ENCODE data around the gene ORC5. TPM values are rescaled to one million over a fixed set of nuclear protein-coding genes. Genes with fewer than 3 reads are reported as not detected.

ORC5 gene
- total and polyA plus RNA-seq, 2 donors (not counting 1 experiment from before 2014, with no cell fraction given): 12.1 to 18.8 TPM

DNA sequence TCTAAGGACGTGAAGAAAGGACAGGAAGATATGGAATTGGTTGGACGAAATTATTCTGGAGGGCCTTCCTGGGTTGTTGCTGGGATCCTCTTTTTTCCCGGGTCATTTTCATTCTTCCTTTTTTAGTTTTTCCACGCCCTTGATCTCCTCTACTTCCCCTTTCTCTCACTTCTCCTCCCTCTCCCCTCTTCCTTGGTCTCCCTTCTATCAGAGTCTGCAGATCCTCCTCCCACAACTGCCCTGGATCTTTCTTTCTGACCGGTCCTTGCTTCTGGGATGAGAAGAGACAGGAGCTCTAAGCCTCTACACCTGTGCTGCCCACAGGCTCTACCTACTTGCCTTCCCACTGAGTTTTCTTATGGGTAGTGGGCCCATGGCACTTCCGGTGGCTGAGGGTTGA, 114.7 kb downstream of the ORC5 start:
- H3K4me3 ChIP-seq (replicated peaks in 1 of 4; ENCODE audit: control extremely low read depth in 1 of 4, insufficient read depth in 1 of 4, low read depth in 3 of 4, low read length in 4 of 4): no peak overlapping the region
- H3K79me2 ChIP-seq (ENCODE audit: control insufficient read depth, insufficient read depth, low read length): no peaks in the 10 kb centered on the region
- H3K36me3 ChIP-seq (ENCODE audit: control insufficient read depth, insufficient read depth, low read length): no peaks in the 10 kb centered on the region
- no peaks in the 10 kb centered on the region for H3K27me3 ChIP-seq (ENCODE audit: control insufficient read depth, insufficient read depth, low read length)
- H4K20me1 ChIP-seq (ENCODE audit: control insufficient read depth, extremely low read depth, insufficient read depth, low read length): no peaks in the 10 kb centered on the region
- TF ChIP-seq EZH2 (IDR thresholded peaks at IDR 0.05; ENCODE audit: low read length, missing control alignments): no peak
- TF ChIP-seq, protein P1, sequence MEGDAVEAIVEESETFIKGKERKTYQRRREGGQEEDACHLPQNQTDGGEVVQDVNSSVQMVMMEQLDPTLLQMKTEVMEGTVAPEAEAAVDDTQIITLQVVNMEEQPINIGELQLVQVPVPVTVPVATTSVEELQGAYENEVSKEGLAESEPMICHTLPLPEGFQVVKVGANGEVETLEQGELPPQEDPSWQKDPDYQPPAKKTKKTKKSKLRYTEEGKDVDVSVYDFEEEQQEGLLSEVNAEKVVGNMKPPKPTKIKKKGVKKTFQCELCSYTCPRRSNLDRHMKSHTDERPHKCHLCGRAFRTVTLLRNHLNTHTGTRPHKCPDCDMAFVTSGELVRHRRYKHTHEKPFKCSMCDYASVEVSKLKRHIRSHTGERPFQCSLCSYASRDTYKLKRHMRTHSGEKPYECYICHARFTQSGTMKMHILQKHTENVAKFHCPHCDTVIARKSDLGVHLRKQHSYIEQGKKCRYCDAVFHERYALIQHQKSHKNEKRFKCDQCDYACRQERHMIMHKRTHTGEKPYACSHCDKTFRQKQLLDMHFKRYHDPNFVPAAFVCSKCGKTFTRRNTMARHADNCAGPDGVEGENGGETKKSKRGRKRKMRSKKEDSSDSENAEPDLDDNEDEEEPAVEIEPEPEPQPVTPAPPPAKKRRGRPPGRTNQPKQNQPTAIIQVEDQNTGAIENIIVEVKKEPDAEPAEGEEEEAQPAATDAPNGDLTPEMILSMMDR (conservative IDR thresholded peaks at IDR 0.05 in 1 of 2, IDR thresholded peaks at IDR 0.05 in 1 of 2; ENCODE audit: low read depth in 1 of 2, low read length in 2 of 2): no peak
- H2AFZ ChIP-seq (ENCODE audit: low read length): no peak overlapping the region
- H3K4me1 ChIP-seq (ENCODE audit: control insufficient read depth, extremely low read depth, insufficient read depth, low read length): no peaks in the 10 kb centered on the region
- no peak overlapping the region for H3K4me2 ChIP-seq (ENCODE audit: extremely low read depth, insufficient read depth, low read length)
- no peak for DNase-seq (ENCODE audit: low read depth in 2 of 2)
- H3K9me3 ChIP-seq (ENCODE audit: control insufficient read depth, insufficient read depth, low read depth, low read length): no peaks in the 10 kb centered on the region
- no peak overlapping the region for H3K27ac ChIP-seq (ENCODE audit: insufficient read depth, low read length)
- H3K9ac ChIP-seq (ENCODE audit: insufficient read depth, low read length): no peak overlapping the region

DNA sequence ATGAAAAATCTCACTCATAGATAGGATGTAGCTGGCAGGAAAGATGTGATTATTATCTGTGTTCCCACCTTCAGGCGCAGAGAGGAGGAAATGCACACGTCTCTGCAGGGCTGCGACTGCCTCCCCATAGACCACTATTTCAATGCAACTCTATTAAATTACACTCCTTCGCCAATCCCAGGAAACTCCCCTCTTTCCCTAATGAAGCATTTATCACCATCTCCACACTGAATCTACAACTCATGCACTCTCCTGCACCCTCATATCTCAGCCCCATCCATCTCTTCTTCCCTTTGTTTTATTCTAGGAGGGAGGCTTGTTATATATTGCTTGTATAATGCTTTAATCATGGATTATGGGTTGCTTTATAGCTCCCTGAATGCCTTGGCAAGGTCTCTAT, 116.6 kb downstream of the ORC5 start:
- TF ChIP-seq, protein P1 (conservative IDR thresholded peaks at IDR 0.05 in 1 of 2, IDR thresholded peaks at IDR 0.05 in 1 of 2; ENCODE audit: low read depth in 1 of 2, low read length in 2 of 2): no peak
- no peak for TF ChIP-seq EZH2 (IDR thresholded peaks at IDR 0.05; ENCODE audit: low read length, missing control alignments)
- Histone ChIP-seq H3K9ac (ENCODE audit: insufficient read depth, low read length) (no peak overlapping the region), H3K4me2 (ENCODE audit: extremely low read depth, insufficient read depth, low read length) (no peak overlapping the region), H3K36me3 (ENCODE audit: control insufficient read depth, insufficient read depth, low read length) (no peaks in the 10 kb centered on the region), H3K9me3 (ENCODE audit: control insufficient read depth, insufficient read depth, low read depth, low read length) (no peaks in the 10 kb centered on the region), H3K27me3 (ENCODE audit: control insufficient read depth, insufficient read depth, low read length) (no peaks in the 10 kb centered on the region), H2AFZ (ENCODE audit: low read length) (no peak overlapping the region), H3K4me1 (ENCODE audit: control insufficient read depth, extremely low read depth, insufficient read depth, low read length) (no peaks in the 10 kb centered on the region), H4K20me1 (ENCODE audit: control insufficient read depth, extremely low read depth, insufficient read depth, low read length) (no peaks in the 10 kb centered on the region), H3K4me3 (replicated peaks in 1 of 4; ENCODE audit: control extremely low read depth in 1 of 4, insufficient read depth in 1 of 4, low read depth in 3 of 4, low read length in 4 of 4) (no peak overlapping the region), H3K79me2 (ENCODE audit: control insufficient read depth, insufficient read depth, low read length) (no peaks in the 10 kb centered on the region), H3K27ac (ENCODE audit: insufficient read depth, low read length) (no peak overlapping the region)
- no peak for DNase-seq (ENCODE audit: low read depth in 2 of 2)

DNA sequence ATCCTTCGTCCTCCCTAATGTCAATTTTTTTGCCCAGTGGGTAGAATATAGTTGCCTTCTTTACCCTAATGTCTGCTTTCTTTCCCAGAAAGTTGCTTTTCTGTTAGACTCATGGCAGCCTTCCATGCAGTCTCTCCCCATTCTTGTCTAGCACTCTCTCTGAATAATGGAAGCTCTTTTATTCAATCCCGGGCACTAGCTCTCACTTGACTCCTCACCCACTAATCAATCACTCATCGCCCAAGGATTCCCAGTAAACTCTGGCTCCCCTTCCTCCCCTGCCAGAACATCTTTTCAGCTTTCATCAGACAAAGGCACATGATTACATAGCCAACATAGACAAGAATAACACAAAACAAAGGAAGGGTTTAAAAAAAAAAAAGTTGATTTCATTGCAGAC, 118.2 kb downstream of the ORC5 start:
- Histone ChIP-seq H3K36me3 (ENCODE audit: control insufficient read depth, insufficient read depth, low read length) (no peaks in the 10 kb centered on the region), H3K9ac (ENCODE audit: insufficient read depth, low read length) (no peak overlapping the region), H4K20me1 (ENCODE audit: control insufficient read depth, extremely low read depth, insufficient read depth, low read length) (no peaks in the 10 kb centered on the region), H3K27me3 (ENCODE audit: control insufficient read depth, insufficient read depth, low read length) (no peaks in the 10 kb centered on the region), H3K9me3 (ENCODE audit: control insufficient read depth, insufficient read depth, low read depth, low read length) (no peaks in the 10 kb centered on the region), H3K79me2 (ENCODE audit: control insufficient read depth, insufficient read depth, low read length) (no peaks in the 10 kb centered on the region), H2AFZ (ENCODE audit: low read length) (no peak overlapping the region), H3K27ac (ENCODE audit: insufficient read depth, low read length) (no peak overlapping the region), H3K4me3 (replicated peaks in 1 of 4; ENCODE audit: control extremely low read depth in 1 of 4, insufficient read depth in 1 of 4, low read depth in 3 of 4, low read length in 4 of 4) (no peak overlapping the region), H3K4me1 (ENCODE audit: control insufficient read depth, extremely low read depth, insufficient read depth, low read length) (no peaks in the 10 kb centered on the region), H3K4me2 (ENCODE audit: extremely low read depth, insufficient read depth, low read length) (no peak overlapping the region)
- TF ChIP-seq, protein P1 (conservative IDR thresholded peaks at IDR 0.05 in 1 of 2, IDR thresholded peaks at IDR 0.05 in 1 of 2; ENCODE audit: low read depth in 1 of 2, low read length in 2 of 2): no peak
- TF ChIP-seq EZH2 (IDR thresholded peaks at IDR 0.05; ENCODE audit: low read length, missing control alignments): no peak
- DNase-seq (ENCODE audit: low read depth in 2 of 2): no peak

Measured in fibroblast of lung (primary cell).